Osteoblast (primary cell): Measurements from ENCODE around the gene SLC22A9. TPM values are rescaled to one million over a fixed set of nuclear protein-coding genes. Genes with fewer than 3 reads are reported as not detected.
"Not testable (repeated sequence)": the region's sequence is repeated elsewhere in the genome, so short reads cannot be mapped to it uniquely, and the experiment has no call there.

Experiments
- DNase-seq: peaks from one replicate; pipeline ENCODE4 v3.0.0; 2011; ENCODE audit warnings: low spot score, mixed read lengths; ENCODE audit not compliant: insufficient read length; ENCODE audit errors: missing footprints
- H2AFZ ChIP-seq: 2 replicates; pipeline ENCODE4 v1.6.0; 2011; ENCODE audit warnings: mild to moderate bottlenecking, low read length
- H3K27ac ChIP-seq: 2 replicates; pipeline ENCODE4 v1.5.1; 2011; ENCODE audit warnings: mild to moderate bottlenecking, low read depth, low read length, moderate library complexity
- H3K27me3 ChIP-seq: 2 replicates; pipeline ENCODE4 v1.6.0; 2012; ENCODE audit warnings: mild to moderate bottlenecking, control low read depth, inconsistent platforms, low read length, moderate library complexity; ENCODE audit not compliant: insufficient read depth
- H3K36me3 ChIP-seq: 2 replicates; pipeline ENCODE4 v1.5.1; 2011; ENCODE audit warnings: mild to moderate bottlenecking, low read length, control low read depth, moderate library complexity; ENCODE audit not compliant: insufficient read depth
- H3K4me1 ChIP-seq: 2 replicates; pipeline ENCODE4 v1.5.1; 2011; ENCODE audit warnings: mild to moderate bottlenecking, low read length, control low read depth, moderate library complexity; ENCODE audit not compliant: insufficient read depth
- H3K4me2 ChIP-seq: 2 replicates; pipeline ENCODE4 v1.6.0; 2011; ENCODE audit warnings: mild to moderate bottlenecking, low read length; ENCODE audit not compliant: insufficient read depth
- H3K4me3 ChIP-seq: fragments of 200-600 bp; sonication (generic); 3 replicates; pipeline ENCODE4 v1.5.1; 2012; ENCODE audit warnings: mild to moderate bottlenecking, low read length, inconsistent platforms; ENCODE audit not compliant: insufficient read depth
- H3K79me2 ChIP-seq: 2 replicates; pipeline ENCODE4 v1.6.0; 2012; ENCODE audit warnings: mild to moderate bottlenecking, low read length, control low read depth, inconsistent platforms; ENCODE audit not compliant: insufficient read depth
- H3K9me3 ChIP-seq: 2 replicates; pipeline ENCODE4 v1.5.1; 2011; ENCODE audit warnings: low read depth, low read length, control low read depth
- H4K20me1 ChIP-seq: 2 replicates; pipeline ENCODE4 v1.6.0; 2012; ENCODE audit warnings: mild to moderate bottlenecking, low read length, control low read depth; ENCODE audit not compliant: insufficient read depth
- total RNA-seq: library from RNA; depleted of rRNA; stranded (reverse); fragments of >200 nt; gene quantifications from 2 replicates; pipeline ENCODE4 v1.2.3, GENCODE V29; 2012
- TF ChIP-seq, protein P1 (sequence below): IDR thresholded peaks from 2 replicates; pipeline ENCODE4 v1.5.1; 2011; ENCODE audit warnings: mild to moderate bottlenecking, low read depth, low read length, moderate library complexity; ENCODE audit errors: extremely low read depth

The SLC22A9 gene
- not detected in 2 replicates for total RNA-seq

DNA sequence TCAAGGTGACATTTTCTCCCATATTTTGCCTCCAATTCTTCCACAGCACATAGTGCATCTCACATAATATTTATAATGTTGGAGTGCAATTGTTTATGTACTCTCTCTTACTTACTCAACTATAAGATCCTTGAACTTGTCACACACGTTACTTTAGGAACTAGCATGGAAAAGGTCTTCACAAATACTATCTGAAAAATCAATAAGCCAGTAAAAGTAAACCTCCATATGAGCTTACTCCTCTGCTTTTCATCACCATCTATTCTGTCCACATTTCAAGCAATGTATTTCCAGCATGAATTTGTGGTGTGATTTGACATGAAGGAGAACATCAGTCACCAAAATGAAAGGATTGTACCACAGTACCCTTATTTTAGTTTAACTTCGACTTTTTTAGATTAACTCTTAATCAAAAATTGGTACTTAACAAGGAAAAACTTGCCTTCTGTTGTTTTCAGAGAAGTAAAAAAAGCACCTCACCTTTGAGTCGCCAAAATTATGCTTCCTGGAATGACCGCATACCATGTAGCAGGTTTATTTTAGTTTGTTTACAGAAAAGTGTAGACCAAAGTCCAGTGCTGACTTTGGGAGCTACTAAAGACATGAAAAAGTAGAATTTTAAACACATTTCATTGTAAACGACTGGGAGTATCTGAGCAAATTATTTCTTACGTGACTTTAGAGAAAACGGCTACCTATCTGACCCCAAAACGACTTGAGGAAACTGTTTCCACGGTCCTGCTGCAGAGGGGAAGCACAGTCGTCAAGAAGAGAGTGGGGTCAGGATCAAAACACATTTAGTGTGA is at the start of gene SLC22A9:
TSS of gene SLC22A9 (plus strand) at position 621 of the 806 bp plus-strand sequence. CDS start 272 bp downstream, outside the sequence.
- Histone ChIP-seq H3K36me3 (no peaks in the 10 kb centered on the region), H3K4me1 (no peaks in the 10 kb centered on the region), H3K27ac (no peak within 1 kb of the TSS), H3K4me3 (no peak within 1 kb of the TSS), H3K79me2 (no peaks in the 10 kb centered on the region), H3K4me2 (no peak within 1 kb of the TSS), H3K9me3 (no peaks in the 10 kb centered on the region), H4K20me1 (no peaks in the 10 kb centered on the region), H2AFZ (no peak within 1 kb of the TSS), H3K27me3 (no peaks in the 10 kb centered on the region)
- TF ChIP-seq, protein P1, sequence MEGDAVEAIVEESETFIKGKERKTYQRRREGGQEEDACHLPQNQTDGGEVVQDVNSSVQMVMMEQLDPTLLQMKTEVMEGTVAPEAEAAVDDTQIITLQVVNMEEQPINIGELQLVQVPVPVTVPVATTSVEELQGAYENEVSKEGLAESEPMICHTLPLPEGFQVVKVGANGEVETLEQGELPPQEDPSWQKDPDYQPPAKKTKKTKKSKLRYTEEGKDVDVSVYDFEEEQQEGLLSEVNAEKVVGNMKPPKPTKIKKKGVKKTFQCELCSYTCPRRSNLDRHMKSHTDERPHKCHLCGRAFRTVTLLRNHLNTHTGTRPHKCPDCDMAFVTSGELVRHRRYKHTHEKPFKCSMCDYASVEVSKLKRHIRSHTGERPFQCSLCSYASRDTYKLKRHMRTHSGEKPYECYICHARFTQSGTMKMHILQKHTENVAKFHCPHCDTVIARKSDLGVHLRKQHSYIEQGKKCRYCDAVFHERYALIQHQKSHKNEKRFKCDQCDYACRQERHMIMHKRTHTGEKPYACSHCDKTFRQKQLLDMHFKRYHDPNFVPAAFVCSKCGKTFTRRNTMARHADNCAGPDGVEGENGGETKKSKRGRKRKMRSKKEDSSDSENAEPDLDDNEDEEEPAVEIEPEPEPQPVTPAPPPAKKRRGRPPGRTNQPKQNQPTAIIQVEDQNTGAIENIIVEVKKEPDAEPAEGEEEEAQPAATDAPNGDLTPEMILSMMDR: no peak
- DNase-seq: no peak

DNA sequence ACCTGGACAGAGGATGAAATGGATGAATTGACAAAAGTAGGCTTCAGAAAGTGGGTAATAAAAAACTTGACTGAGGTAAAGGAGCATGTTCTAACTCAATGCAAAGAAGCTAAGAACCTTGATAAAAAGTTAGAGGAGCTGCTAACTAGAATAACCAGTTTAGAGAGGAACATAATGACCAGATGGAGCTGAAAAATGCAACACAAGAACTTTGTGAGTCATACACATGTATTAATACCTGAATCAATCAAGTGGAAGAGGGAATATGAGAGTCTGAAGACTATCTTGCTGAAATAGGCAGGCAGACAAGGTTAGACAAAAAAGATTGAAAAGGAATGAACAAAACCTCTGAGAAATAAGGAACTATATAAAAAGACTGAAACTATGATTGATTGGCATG is 47.9 kb upstream of the SLC22A9 start:
- no peak for DNase-seq
- H3K27ac ChIP-seq: no peak overlapping the region
- H2AFZ ChIP-seq: no peak overlapping the region
- no peaks in the 10 kb centered on the region for H3K27me3 ChIP-seq
- H4K20me1 ChIP-seq: no peaks in the 10 kb centered on the region
- no peaks in the 10 kb centered on the region for H3K36me3 ChIP-seq
- H3K9me3 ChIP-seq: no peaks in the 10 kb centered on the region
- no peaks in the 10 kb centered on the region for H3K79me2 ChIP-seq
- TF ChIP-seq, protein P1: no peak
- H3K4me1 ChIP-seq: no peaks in the 10 kb centered on the region
- no peak overlapping the region for H3K4me2 ChIP-seq
- H3K4me3 ChIP-seq: no peak overlapping the region

DNA sequence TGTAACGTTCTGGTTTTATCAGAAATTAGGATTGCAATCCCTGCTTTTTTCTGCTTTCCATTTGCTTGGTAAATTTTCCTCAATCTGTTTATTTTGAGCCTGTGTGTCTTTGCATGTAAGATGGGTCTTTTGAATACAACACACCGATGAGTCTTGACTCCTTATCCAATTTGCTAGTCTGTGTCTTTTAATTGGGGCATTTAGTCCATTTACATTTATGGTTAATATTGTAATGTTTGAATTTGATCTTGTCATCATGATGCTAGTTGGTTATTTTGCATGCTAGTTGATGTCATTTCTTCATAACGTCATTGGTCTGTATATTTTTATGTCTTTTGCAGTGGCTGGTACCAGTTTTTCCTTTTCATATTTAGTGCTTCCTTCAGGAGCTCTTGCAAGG is 34.5 kb upstream of the SLC22A9 start:
- H3K4me1 ChIP-seq, H3K4me2 ChIP-seq, H3K79me2 ChIP-seq, H3K4me3 ChIP-seq, H3K27me3 ChIP-seq, H4K20me1 ChIP-seq, H3K36me3 ChIP-seq, H3K27ac ChIP-seq, H2AFZ ChIP-seq, H3K9me3 ChIP-seq, DNase-seq: not testable (repeated sequence)

DNA sequence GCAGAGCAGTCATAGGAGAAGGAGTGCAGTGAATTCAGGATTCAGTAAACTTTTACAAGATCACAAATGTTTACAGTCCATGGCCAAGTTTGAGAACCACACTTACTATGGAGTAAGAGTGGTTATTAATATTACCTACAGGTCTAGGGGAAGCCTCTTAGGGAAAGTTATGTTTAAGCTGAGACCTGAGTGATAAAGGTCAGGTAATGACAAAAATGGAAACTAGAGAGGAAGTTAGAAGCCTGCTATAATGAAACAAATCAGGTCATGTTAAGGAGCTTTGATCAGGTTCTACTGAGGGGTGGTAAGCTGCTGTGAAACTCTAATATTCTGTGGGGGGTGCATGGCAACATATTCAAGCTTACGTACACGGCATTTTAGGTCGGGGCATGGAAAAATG is 32.5 kb upstream of the SLC22A9 start:
- Histone ChIP-seq H3K9me3 (no peaks in the 10 kb centered on the region), H3K27me3 (no peaks in the 10 kb centered on the region), H3K4me1 (no peaks in the 10 kb centered on the region), H2AFZ (no peak overlapping the region), H3K4me3 (no peak overlapping the region), H3K36me3 (no peaks in the 10 kb centered on the region), H3K27ac (no peak overlapping the region), H3K79me2 (no peaks in the 10 kb centered on the region), H3K4me2 (no peak overlapping the region), H4K20me1 (no peaks in the 10 kb centered on the region)
- TF ChIP-seq, protein P1: no peak
- no peak for DNase-seq
